Coronary artery (tissue), 2 donors: ENCODE data around the gene POLE.

Experiments used
- DNase-seq: peaks from one replicate; pipeline ENCODE4 v3.0.0-alpha.2; 2017; ENCODE audit warnings: low spot score
- H3K27ac ChIP-seq, 2 donors: fragments of 200-600 bp; sonication (generic); one replicate each; pipeline ENCODE4 v1.5.1; 2016 to 2019
- H3K4me3 ChIP-seq: fragments of 200-600 bp; sonication (generic); 2 replicates; pipeline ENCODE4 v1.5.1; 2016; ENCODE audit warnings: mild to moderate bottlenecking, moderate library complexity
- TF ChIP-seq, protein P1 (sequence below): fragments of 200-600 bp; sonication (generic); IDR thresholded peaks from one replicate; pipeline ENCODE4 v1.5.1; 2019; ENCODE audit warnings: antibody characterized with exemption

Gene POLE

DNA sequence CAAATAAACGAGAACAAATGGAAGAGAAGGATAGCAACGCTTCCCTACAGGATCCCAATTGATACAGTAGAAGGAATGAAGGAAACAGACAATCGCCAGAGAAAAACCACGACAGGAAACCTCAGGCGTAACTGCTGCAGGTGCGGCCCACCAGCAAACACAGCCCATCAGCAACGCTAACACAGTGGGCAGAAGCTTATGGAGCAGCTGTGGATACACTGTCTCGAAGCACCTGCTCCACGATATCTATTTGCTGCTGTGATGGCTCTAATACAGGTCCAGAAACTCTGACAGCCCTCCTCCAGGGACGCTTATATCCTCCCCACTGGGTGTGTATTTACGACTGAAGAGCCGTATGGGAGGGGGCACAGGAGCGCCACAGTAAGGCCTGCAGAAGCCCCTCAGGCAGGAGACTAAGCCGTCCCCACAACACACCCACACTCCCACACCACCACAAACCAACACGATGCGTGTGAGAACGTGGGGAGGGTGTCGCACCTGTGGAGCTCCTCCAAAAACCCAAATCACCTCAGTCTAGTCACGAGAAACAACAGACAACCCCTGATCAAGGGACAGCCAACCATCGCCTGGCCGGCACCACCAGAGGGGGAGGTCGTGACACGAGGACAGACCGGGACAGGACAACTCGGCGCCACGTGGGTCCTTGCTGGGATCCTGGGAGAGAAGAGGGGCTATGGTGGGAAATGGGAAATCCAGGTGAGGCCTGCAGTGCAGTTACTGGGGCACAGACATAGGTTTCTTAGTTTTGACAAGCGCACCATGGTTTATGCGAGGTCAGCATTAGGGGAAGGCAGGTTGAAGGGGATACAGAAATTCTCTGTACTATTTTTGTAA, 24.0 kb downstream of the POLE start:
- TF ChIP-seq, protein P1, sequence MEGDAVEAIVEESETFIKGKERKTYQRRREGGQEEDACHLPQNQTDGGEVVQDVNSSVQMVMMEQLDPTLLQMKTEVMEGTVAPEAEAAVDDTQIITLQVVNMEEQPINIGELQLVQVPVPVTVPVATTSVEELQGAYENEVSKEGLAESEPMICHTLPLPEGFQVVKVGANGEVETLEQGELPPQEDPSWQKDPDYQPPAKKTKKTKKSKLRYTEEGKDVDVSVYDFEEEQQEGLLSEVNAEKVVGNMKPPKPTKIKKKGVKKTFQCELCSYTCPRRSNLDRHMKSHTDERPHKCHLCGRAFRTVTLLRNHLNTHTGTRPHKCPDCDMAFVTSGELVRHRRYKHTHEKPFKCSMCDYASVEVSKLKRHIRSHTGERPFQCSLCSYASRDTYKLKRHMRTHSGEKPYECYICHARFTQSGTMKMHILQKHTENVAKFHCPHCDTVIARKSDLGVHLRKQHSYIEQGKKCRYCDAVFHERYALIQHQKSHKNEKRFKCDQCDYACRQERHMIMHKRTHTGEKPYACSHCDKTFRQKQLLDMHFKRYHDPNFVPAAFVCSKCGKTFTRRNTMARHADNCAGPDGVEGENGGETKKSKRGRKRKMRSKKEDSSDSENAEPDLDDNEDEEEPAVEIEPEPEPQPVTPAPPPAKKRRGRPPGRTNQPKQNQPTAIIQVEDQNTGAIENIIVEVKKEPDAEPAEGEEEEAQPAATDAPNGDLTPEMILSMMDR, result no peak
- H3K4me3 ChIP-seq, result no peak overlapping the region
- no peak overlapping the region for H3K27ac ChIP-seq
- no peak for DNase-seq

DNA sequence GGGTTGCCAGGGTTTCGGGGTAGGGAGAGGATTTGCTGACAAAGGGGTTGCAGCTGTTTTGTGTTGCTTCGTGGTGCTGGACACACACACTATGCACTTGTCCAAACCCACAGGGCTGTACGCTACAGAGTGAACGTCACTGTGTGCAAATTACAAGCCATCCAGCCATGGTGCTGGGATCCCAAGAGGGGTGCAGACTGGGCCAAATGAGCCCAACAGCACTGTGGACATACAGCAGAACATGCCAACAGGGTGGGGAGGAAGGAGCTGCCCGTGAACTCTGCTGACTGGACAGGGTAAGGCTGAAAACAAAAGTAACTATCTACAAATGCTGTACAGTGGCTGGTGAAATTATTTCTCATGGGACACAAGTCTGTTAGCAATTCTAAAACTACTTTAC, 25.2 kb downstream of the POLE start:
- DNase-seq, result no peak
- TF ChIP-seq, protein P1, result no peak
- Histone ChIP-seq H3K27ac (no peak overlapping the region), H3K4me3 (no peak overlapping the region)

DNA sequence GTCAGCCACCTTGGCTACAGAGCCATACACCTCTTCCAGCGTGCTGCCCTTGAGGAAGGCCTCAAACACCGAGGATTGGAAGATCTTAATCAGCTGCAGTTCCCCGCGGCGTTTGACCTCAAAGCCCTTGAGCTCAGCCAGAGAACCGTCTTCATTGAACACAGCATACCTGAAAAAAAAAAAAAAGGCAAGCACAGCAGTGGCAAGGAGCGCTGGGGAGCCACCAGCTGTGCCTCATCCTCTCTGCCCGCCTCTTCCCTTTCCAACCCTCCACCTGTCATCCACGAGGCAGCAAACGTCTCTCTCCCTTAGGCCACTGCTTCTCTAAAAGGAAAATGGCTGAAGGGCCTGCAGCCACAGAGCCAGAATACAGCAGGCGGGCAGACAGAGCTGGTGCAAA, 26.1 kb downstream of the POLE start:
- Histone ChIP-seq H3K4me3 (no peak overlapping the region), H3K27ac (no peak overlapping the region)
- DNase-seq, result no peak
- TF ChIP-seq, protein P1, result no peak

GRCh38 chr12:132660052-132660451, 27.1 kb downstream of the POLE start:
- DNase-seq, result no peak
- TF ChIP-seq, protein P1, result no peak
- no peak overlapping the region for H3K27ac ChIP-seq
- H3K4me3 ChIP-seq, result no peak overlapping the region

DNA sequence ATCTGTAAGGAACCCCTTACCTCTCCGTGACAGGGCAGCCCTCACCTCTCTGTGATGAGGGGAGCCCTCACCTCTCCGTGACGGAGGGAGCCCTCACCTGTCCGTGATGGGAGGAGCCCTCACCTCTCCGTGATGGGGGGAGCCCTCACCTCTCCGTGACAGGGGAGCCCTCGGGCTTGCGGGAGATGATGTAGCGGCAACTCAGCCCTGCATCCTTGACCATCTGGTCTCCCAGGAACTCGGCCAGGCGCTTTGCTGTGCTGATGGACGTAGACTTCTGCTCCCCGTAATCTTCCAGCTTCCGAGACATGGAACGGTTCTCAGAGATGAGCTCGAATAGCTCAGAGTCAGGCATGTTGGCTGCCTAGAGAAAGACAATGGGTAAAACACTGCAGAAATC, 28.0 kb downstream of the POLE start:
- no peak for DNase-seq

DNA sequence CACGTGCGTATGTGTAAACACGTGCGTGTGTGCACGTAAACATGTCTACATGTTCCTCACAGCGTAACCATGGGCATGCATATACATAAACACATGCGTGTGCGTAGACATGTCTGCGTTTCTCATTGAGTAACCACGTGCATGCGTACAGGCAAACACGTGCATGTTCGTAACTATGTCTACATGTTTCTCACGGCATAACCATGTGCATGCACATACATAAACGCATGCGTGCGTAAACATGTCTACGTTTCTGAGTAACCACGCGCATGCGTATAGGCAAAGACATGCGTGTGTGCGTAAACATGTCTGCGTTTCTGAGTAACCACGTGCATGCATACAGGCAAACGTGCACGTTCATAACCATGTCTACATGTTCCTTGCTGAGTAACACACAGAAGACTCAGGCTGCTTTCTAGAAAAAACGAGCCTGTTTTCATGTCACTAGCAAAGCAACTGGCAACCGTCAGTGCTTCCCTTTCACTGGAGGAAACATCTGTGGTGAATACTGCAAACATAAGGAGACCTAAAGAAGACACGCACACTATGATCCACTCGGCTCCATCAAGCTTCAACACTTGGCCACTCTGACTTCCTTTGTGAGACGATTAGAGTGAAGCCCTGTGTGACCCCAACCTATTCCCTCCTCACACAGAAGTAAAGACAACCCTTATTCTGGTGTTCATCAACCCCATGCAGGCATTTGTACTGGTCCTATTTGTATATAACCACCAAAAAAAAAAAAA, 28.8 kb downstream of the POLE start:
- DNase-seq, result no peak
- H3K4me3 ChIP-seq, result no peak overlapping the region
- H3K27ac ChIP-seq, result no peak overlapping the region
- TF ChIP-seq, protein P1, result no peak

More for the DNA sequence above, 28.0 kb downstream of the POLE start:
- Histone ChIP-seq H3K27ac (no peak overlapping the region), H3K4me3 (no peak overlapping the region)
- TF ChIP-seq, protein P1, result no peak
